HG03378 (cell line): ENCODE results near the gene TMPRSS3.
"Not testable (repeated sequence)": the region's sequence is repeated elsewhere in the genome, so short reads cannot be mapped to it uniquely, and the experiment has no call there.

ENCODE experiments used
- ATAC-seq: cut with Tn5 transposase; IDR thresholded peaks from one replicate; pipeline ENCODE4 v1.9.1; 2021; ENCODE audit warnings: mild to moderate bottlenecking, moderate library complexity; ENCODE audit not compliant: unreplicated experiment

Gene TMPRSS3

DNA sequence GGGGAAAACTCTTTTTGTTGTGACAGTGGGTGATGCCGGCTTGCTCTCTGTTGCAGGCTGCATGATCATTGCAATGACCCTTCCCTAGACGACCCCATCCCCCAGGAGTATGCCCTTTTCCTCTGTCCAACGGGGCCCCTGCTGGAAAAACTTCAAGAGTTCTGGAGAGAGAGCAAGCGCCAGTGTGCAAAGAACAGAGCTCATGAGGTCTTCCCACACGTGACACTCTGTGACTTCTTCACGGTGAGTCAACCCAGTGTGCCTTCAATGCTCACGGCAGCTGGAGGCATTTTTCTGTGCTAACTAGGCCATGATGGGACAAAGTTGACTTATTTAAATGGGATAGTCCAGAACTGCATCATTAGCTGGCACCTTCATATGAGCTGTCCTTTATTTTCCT, 13.5 kb upstream of the TMPRSS3 start:
- ATAC-seq, result no peak

DNA sequence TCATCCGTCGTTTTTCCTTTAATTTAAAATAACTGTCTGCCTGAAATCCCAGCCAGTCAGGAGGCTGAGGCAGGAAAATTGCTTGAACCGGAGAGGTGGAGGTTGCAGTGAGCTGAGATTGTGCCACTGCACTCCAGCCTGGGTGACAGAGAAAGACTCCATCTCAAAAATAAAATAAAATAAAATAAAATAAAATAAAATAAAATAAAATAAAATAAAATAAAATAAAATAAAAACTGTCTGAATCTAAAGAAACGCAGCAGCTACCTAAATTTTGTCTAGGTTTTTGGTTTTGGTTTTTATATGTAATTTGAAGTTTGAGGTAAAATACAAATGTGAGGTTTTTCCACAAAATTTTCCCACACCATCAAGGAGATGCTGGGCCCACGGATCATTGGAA, 12.9 kb upstream of the TMPRSS3 start:
- not testable (repeated sequence) for ATAC-seq

DNA sequence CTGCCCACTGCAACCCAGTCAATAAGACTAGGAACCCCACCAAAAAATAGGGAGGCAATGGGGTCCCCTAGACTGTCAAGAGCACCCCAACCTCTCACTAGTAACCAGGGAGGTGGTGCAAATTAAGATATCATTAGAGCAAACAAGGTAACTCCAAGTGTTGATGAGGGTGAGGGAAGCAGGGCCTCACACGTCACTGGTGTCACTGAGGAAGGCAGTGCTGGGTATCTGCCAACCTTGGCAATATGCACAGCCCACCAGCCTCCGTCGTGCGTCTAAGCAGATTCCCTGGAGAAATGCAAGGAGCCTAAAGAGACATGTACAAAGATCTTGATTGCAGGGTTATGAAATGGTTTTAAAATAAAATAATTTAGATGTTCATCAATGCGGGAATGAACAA, 11.6 kb upstream of the TMPRSS3 start:
- ATAC-seq, result no peak

DNA sequence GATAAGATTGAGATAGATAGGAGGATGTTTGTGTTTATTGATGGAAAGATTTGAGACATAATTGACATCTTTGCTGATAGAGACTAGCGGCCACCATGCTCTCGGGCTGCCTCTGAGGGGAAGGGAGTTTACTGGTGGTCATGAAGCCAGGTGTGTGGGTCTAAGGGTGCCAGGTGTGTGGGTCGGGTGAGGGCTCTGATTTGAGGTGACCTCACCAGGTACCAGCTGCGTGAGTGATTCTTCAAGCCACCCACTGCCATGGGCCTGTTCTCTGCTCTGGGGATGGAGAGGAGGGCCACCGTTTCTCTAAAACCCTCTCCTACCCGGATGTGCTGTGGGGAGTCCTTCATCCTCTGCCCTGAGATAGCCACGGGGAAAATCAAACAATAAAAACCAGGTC, 11.0 kb upstream of the TMPRSS3 start:
- no peak for ATAC-seq

DNA sequence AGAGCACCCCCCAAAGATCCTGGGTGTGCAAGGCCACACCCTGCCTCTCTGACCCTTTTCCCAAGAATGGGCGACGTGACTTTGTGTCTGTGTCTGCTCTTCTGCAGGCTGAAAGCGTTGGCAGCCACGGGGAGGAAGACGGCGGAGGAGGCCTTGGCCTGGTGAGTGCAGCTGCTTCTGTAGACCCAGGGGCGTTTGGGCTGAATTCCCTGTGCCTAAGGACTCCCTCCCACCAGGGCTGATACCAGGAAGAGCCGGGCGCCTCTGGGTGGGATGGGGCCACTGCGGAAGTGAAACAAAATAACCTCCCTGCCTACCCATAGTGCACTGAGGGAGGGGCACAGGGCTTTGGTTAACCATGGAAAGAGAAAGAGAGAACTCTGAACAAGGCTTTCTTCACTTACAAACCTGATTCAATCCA, 10.4 kb upstream of the TMPRSS3 start:
- ATAC-seq, result no peak

DNA sequence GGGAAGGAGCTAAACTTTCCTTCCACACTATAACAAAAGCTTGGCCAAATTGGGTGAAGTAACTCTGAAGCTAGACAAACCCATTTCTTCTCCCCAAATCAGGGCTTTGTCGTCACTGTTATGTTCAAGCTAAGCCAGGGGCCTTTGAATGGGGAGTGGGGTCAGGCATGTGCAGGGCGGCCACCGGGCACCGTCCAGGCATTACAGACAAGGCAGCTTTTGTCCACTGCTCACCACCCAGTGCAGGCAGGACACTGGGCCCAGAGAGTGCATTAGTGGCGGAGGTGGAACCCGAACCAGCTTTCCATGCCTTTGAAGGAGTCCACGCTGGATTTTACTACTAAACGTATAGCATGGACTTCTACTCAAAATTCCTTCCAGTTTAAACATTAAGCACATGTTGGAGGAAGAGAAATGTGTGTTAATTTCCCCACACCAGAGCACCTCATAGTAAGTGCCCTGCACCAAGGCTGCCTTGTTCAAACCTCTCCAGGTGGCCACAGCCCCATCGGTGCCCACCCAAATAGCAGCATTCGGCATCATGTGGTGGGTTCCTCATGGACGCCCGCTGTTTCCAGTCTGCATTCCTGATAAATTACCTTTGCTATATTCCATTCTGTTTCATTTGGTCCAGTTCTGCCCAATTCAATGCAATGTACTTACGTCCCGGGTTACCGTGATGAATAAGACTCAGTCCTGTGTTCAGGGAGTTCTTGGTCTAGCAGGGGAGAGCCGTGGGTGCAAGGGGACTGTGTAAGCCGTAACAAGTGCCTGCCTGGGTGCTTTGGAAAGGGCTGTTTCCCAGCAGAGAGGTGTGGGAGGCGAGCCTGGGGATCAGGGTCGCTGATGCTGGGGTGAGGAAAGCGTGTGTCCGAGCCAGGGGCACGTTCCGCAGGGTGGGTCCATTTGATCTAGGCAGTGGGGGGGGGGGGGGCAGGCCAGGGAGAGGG, 9.5 kb upstream of the TMPRSS3 start:
- ATAC-seq, result no peak

DNA sequence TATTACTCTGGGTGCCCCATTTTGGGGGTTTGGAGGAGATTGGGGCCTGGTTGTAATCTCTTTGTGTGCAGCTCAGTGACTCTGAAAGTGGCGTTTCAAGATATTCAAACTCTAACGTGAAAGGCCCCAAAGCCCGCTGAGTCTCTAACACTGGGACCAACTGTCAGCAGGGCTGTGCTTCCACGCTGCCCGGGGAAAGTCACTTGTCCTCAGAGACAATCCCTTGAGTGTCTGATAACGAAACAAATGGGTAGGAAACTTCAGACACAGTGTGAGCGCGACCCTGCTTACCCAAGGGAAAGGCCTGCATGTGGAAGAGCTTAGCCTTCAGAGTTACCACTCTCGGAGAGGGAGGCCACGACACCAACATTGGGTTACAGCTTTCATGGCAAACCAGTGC, 8.7 kb upstream of the TMPRSS3 start:
- no peak for ATAC-seq

DNA sequence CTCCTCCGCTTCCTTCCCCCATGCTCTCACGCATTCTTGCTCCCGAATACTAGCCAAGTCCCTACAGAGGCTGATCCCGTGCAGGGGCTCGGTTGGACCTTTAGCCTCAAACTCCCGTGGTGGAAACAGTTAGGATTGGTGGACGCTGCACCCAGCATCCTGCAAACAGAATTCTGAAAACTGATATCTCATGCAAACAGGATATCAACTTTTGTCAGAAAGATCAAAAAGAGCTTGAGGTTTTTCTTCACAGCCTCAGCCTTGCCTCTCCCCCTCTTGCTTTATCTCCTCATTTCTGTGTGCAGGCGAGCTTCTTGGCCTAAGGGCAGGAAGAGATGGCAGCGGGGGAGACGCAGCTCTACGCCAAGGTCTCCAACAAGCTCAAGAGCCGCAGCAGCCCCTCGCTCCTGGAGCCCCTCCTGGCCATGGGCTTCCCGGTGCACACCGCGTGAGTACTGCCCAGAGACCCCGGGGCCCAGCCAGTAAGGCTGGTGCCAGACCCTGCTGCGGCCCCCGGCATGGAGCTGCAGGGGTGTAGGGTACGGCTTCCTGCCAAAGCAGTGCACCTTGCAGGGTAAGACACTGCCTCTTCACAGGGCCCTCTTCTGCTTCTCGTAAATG, 7.9 kb upstream of the TMPRSS3 start, which contains the start of gene UBASH3A:
Gene UBASH3A, plus strand, starts transcription at position 292 of the 621 bp plus-strand sequence. Its CDS starts 44 bp downstream, at position 336.
- ATAC-seq, result no peak

DNA sequence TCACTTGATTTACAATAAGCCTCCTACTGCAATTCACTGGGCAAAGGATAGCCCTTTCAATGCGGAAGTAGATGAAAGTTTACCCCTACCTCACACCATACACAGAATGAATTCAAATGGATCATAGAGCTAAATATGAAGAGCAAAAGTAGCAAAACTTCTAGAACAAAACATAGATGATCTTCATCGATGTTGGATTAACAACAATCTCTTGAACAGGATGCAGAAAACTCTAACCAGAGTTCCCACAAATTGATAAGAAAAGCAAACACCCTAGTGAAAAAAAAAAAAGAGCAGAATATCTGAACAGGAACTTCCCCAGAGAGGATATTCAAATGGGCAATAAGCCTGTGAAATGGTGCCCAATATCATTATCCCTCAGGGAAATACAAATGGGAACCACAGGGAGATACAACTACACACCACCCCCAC, 6.0 kb upstream of the TMPRSS3 start:
- ATAC-seq, result no peak

DNA sequence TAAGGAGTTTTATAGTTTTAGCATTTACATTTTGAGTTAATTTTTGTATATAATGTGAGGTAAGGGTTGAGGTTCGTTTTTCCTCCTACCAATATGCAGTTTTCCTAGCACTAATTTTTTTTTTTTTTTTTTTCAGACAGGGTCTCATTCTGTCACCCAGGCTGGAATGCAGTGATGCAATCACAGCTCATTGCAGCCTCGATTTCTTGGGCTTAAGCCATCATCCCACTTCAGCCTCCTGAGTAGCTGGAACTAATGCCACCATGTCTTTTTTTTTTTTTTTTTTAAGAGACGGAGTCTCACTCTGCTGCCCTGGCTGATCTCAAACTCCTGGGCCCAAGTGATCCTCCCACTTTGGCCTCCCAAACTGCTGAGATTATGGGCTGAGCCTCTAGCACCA, 5.3 kb upstream of the TMPRSS3 start:
- ATAC-seq, result no peak

DNA sequence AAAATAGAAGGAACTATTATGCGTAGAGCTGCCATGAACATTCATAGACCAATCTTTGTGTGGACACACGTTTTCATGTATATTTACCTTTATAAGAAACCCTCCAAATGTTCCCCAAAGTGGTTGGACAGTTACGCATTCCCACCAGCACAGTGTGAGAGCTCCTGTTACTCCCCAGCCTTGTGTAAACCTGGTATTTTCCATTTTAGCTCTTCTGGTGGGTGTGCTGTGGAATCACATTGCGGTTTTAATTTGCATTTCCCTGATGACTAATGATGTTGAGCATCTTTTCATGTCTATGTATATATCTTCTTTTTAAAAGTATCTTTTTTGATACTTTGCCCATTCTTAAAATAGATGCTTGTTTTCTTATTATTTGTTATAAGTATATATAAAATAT, 4.7 kb upstream of the TMPRSS3 start:
- ATAC-seq, result no peak

DNA sequence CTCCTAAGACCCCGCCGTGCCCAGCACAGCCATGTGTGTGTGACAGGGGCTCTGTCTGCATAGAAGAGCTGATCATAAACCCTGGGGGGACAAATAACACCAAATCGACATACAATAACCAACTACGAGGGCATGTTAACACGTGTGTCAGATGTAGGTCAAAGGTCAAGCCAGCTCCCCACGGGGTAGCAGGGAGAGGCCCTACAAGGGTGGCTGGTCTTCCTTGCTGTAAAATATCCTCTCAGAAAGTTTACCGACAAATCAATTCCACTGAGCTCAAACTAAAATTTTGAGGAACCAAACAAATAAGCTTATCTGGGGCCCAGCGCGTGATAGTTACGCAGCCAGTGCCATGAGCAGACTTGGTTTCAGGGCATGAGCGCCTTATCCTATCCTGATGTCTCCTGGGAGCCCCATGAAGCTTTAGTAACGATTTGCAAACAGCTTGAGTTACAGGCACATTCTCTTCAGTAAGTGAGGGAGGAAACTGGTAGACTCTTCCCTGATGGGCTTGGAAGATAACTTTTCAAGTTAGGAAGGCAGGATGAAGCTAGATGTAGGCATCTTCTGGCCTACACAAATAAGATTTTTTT, 2.7 kb upstream of the TMPRSS3 start:
- no peak for ATAC-seq

DNA sequence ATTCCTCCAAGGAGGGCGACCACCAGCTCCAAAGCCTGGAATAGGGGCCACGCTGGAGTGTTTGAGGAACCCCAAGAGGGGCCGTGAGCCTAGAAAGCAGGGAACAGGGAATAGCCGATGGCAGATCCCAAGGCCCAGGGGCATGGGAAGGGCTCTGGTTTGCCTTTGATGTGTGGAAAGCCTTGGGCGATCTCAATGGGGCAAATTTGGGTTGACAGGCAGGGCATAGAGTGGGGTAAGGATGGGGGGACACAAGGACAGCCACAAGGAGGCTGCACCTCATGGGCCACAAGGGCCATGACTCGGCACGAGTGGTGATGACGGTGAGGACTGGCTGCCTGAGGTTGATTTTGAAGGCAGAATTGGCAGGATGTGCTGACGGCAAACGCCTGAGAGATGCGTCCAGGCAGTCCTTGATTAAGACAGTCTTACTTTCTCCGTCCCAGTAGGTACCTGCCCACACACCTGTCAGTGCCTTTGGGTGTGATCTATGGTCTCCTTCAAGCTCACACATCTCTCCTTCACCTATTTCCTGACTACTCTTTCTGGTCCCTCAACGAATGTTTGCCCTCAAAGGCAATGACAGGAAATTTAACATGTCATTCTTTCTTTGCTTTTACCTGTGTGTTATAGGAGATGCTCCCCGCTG, 2.0 kb upstream of the TMPRSS3 start:
- no peak for ATAC-seq

DNA sequence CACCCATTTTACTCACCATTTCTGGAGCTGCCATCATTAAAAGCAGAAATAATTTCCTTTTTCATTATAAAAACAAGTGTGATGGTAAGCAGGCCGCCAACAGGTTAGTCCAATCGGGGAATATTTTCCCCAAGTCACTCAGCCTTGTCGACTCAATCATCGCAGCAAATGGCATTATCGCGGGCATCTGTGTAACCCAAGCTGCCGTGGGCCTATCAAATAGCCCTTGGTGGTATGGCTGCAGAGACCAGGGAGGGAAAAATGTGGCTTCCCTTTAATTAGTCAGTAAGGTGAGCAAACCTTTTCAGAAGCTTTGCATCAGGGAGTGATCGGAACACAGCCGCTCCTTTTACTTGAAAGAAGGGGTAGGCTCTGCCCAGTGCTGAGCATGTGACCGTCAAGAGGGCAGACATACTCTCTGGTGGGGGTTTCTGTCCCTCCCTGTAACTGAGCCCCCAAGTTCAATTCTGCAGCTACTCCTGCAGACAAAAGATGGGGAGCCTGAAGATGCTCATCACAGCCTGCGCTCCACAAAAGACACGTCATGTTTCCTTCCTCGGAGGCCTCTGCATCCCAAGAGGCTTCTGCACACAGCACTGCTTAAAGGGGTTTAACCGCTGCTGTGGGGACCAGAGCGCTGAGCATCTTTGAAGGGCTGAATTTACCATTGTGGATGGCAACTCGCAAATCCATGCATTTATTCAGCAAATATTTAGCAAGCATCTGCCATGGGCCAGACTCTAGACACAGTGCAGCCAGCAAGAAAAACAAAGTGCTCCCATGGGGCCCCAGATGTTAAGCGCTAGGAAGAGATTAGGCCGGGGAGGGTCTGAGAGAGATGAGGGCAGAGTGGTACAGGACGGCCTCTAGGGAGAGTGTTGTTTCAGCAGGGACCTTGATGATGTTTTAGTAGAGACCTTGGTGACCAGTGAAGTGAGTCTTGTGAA, 1.2 kb upstream of the TMPRSS3 start:
- ATAC-seq, result no peak

DNA sequence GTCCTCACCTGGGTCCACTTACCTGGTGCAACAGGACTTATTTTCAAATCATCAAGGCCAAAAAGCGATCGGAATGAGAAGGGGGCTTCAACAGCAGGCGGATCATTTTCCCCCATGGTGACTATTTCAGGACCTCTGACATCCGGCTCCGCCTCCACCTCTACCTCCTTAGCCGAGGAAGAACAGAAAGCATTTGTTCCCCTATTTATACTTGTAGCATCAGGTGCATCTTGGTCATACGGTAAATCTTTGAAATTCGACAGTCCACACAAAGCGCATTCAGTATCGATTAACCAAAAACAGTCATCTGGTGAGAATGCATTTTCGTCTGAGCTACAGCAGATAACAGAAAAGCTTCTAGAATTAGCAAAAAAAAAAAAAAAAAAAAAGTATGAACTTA, 550 bp downstream of the TMPRSS3 start:
- ATAC-seq, result no peak

DNA sequence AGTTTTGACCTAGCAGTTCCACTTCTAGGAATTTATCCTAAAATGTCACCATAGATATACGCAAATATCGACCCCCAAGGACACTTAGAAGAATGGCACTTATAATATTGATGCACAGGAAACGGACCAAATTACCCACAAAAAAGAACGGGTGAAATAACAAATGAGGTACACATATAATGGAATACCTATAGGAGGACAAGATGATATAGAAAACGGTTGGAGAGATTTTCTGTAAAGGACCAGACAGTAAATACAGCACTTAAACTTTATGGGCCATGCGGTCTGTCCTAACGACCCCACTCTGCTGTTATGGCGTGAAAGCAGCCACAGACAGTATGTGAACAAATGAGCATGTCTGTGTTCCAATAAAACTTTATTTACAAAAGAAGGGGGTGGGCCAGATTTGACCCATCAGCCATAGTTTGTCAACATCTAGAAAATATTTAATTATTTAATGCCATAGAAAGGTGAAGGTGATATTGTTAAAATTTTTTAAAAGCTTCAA, 2.4 kb downstream of the TMPRSS3 start:
- ATAC-seq, result no peak

DNA sequence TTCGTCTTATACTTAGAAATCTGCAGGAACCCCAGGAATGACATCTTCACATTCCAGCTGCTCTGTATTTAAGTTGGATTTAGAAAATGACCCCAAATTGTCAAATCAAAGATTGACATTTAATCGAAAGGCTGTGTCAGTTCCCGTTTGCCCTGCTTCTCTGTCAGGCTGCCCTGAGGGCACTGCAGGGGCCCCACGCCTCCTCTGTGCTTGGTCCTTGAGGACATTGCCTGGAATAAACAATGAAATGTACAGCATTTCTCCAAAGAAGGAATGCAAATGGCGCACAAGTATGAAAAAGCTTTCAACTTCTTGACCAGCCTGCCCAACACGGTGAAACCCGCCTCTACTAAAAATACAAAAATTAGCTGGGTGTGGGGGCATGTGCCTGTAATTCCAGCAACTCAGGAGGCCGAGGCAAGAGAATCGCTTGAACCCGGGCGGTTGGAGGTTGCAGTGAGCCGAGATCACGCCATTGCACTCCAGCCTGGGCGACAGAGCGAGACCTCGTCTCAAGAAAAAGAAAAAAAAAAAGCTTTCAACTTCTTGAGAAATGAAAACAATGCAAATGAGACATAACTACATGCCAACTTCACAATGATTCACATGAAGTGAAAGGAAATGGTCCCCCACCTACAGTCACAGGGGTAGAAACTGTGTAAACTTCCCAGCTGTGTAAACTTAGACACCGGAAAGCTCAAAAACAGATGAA, 3.0 kb downstream of the TMPRSS3 start:
- peak; percentile 76 for ATAC-seq

DNA sequence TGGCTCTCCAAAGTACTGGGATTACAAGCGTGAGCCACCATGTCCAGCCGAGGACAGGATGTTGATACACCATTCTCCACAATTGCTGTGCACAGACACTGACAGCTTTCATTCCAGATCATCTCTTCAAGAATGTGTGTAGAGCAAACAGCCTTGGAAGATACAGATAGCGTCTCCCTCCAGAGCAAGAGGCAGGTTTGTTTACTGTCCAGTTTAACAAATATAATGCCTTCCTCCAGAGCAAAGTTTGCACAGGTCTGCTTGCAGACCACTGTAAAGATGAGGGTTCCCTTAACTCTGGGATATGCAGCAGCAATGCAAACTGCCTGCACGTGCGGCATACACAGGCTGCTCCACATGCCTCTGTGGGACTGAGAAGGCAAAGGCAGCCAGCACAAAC, 4.6 kb downstream of the TMPRSS3 start:
- no peak for ATAC-seq

DNA sequence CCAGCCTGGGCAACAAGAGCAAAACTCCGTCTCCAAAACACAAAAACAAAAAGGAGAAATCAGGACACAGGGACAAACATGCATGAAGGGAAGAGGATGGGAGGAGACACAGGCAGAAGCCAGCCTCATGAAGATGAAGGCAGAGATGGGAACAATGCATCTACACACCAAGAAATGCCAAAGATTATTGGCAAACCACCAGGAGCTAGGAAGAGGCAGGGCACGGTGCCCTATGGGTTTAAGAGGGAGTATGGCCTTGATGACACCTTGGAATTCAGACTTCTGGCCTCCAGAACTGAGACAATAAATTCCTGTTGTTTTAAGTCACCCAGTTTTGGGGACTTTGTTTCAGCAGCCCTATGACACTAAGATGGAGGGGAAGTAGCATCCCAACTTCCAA, 5.2 kb downstream of the TMPRSS3 start:
- no peak for ATAC-seq
